HepG2 (cell line): ENCODE measurements around the gene ZSWIM6. TPM values are rescaled to one million over a fixed set of nuclear protein-coding genes. Genes with fewer than 3 reads are reported as not detected.

Source experiments
- ATAC-seq: fragments of 200-7000 bp; cut with Tn5 transposase; 3 replicates; pipeline ENCODE4 v1.9.1; 2020; ENCODE audit warnings: mild to moderate bottlenecking, moderate library complexity
- BruUV-seq: library from RNA; stranded (reverse); fragments of 400-500 nt; replicated peaks from 2 replicates; lab custom pipeline; 2021; lab: Mats Ljungman, UMichigan
- CTCF ChIA-PET: fragments of 300-600 bp; formaldehyde crosslinking; extraction: SDS; loops from one replicate; lab custom pipeline; 2021; ENCODE audit warnings: low total read pairs, inconsistent platforms, low intra/inter-chr PET ratio; lab: Yijun Ruan, JAX
- POLR2A ChIA-PET: fragments of 350-600 bp; sonication (Branson Sonifier 250); formaldehyde crosslinking; loops from one replicate; lab custom pipeline; 2020; ENCODE audit warnings: antibody characterized with exemption, inconsistent platforms; lab: Yijun Ruan, JAX
- DNase-seq: peaks from one replicate; pipeline ENCODE4 v3.0.0-alpha.2; 2015; ENCODE audit warnings: low spot score
- FAIRE-seq: peaks from 3 replicates; lab custom pipeline; 2011; peaks lifted over from hg19 to GRCh38; lab: Jason Lieb, UNC
- H2AFZ ChIP-seq: one replicate; pipeline ENCODE4 v1.6.1; 2011; ENCODE audit warnings: low read length, inconsistent platforms
- H3K27ac ChIP-seq: fragments of 300-600 bp; 3 replicates; pipeline ENCODE4 v1.8.0; 2011; ENCODE audit warnings: mixed run types, mild to moderate bottlenecking, mixed read lengths, low read length, inconsistent platforms; ENCODE audit not compliant: insufficient read depth; ENCODE audit errors: extremely low read length
- H3K27me3 ChIP-seq, 2 experiments: fragments of 200-600 bp in 1 of 2; 2 replicates in 1 of 2; 3 replicates in 1 of 2; pipeline versions ENCODE4 v1.6.0 to v1.8.0; 2011; ENCODE audit warnings: low read length in 2 of 2, mild to moderate bottlenecking in 2 of 2, moderate library complexity in 2 of 2, inconsistent platforms in 1 of 2; ENCODE audit not compliant: insufficient read depth in 2 of 2, control insufficient read depth in 1 of 2
- H3K36me3 ChIP-seq, 2 experiments: fragments of 200-600 bp in 1 of 2; replicated peaks in 1 of 2; 2 replicates in 1 of 2; 3 replicates in 1 of 2; pipeline versions ENCODE4 v1.5.1 to v1.8.0; 2011; ENCODE audit warnings: low read length in 2 of 2, inconsistent platforms in 1 of 2; ENCODE audit not compliant: insufficient read depth in 2 of 2, control insufficient read depth in 1 of 2
- H3K4me1 ChIP-seq: 2 replicates; pipeline ENCODE4 v1.5.1; 2012; ENCODE audit warnings: low read length, inconsistent platforms; ENCODE audit not compliant: insufficient read depth
- H3K4me2 ChIP-seq: 2 replicates; pipeline ENCODE4 v1.6.0; 2011; ENCODE audit warnings: low read depth, low read length, inconsistent platforms
- H3K4me3 ChIP-seq, 3 experiments: fragments of 200-600 bp in 1 of 3; sonication (generic), shearing (Covaris generic) in 1 of 3; replicated peaks in 1 of 3; 2 replicates each; pipeline ENCODE4 v1.5.1; 2011 to 2016; ENCODE audit warnings: low read length in 3 of 3, inconsistent platforms in 2 of 3, low read depth in 2 of 3, mild to moderate bottlenecking in 2 of 3, control low read depth in 1 of 3, mixed read lengths in 1 of 3; ENCODE audit not compliant: insufficient read depth in 1 of 3
- H3K79me2 ChIP-seq: one replicate; pipeline ENCODE4 v1.6.1; 2011; ENCODE audit warnings: low read length, inconsistent platforms; ENCODE audit not compliant: insufficient read depth
- H3K9ac ChIP-seq: 2 replicates; pipeline ENCODE4 v1.6.0; 2011; ENCODE audit warnings: mild to moderate bottlenecking, low read depth, low read length, inconsistent platforms; ENCODE audit not compliant: insufficient read depth
- H3K9me3 ChIP-seq: 2 replicates; pipeline ENCODE4 v1.5.1; 2012; ENCODE audit warnings: mild to moderate bottlenecking, low read length
- H4K20me1 ChIP-seq: 2 replicates; pipeline ENCODE4 v1.6.0; 2011; ENCODE audit warnings: inconsistent platforms, mild to moderate bottlenecking, low read length, moderate library complexity; ENCODE audit not compliant: insufficient read depth
- CCDC6 ChIP-seq: sonication (generic); formaldehyde crosslinking; IDR thresholded peaks from 2 replicates; pipeline ENCODE4 v1.8.1; 2022; ENCODE audit warnings: mild to moderate bottlenecking, missing genetic modification reagents, moderate library complexity
- PHF20 ChIP-seq: sonication (generic); formaldehyde crosslinking; IDR thresholded peaks from 2 replicates; pipeline ENCODE4 v1.5.0; 2020; ENCODE audit warnings: mild to moderate bottlenecking, missing genetic modification reagents
- ZNF431 ChIP-seq: sonication (generic); formaldehyde crosslinking; IDR thresholded peaks from 2 replicates; pipeline ENCODE4 v1.9.0; 2022; ENCODE audit warnings: missing genetic modification reagents, low read depth, mild to moderate bottlenecking, borderline replicate concordance
- ZSCAN29 ChIP-seq: sonication (generic); formaldehyde crosslinking; conservative IDR thresholded peaks from 2 replicates; pipeline ENCODE4 v1.4.0; 2020; ENCODE audit warnings: mild to moderate bottlenecking, missing genetic modification reagents
- WGBS: methylation state at CpG from one replicate; pipeline ENCODE4 v1.1.6; 2017; ENCODE audit warnings: low lambda C conversion rate; 5-methylcytosine and 5-hydroxymethylcytosine counted together
- in situ Hi-C: cut with HindIII; loops from 2 replicates; pipeline ENCODE4 v1.10.0; 2017; ENCODE audit warnings: low pct_unique_long_range_greater_than_20kb; ENCODE audit not compliant: extremely low pct_ligation_motif_present
- intact Hi-C: fragments of 100-400 bp; cut with micrococcal nuclease; formaldehyde crosslinking; loops from one replicate; pipeline ENCODE4 v1.10.0; 2022; ENCODE audit not compliant: unreplicated experiment
- polyA plus RNA-seq, 8 experiments: library from polyadenylated mRNA; depleted of rRNA in 3 of 8; stranded (reverse) in 7 of 8; unstranded in 1 of 8; fragments of >200 nt; fragmentation: Illumina TruSeq in 4 of 8; extraction: Trizol in 4 of 8; gene quantifications; 2 replicates each; pipeline versions ENCODE4 v1.2.1 to v1.2.3, GENCODE V29; 2011 to 2016; ENCODE audit warnings: low read depth in 4 of 8, missing spikeins in 1 of 8, mixed read lengths in 1 of 8; ENCODE audit not compliant: insufficient read depth in 1 of 8
- total RNA-seq, 5 experiments: library from RNA; depleted of rRNA; stranded (reverse); fragments of >200 nt; fragmentation: Illumina TruSeq; extraction: Trizol; gene quantifications; 2 replicates each; pipeline ENCODE4 v1.2.3, GENCODE V29; 2016; ENCODE audit warnings: low read depth in 1 of 5
- TF ChIP-seq, protein P1 (sequence below): sonication (generic); formaldehyde crosslinking; IDR thresholded peaks from 2 replicates; pipeline ENCODE4 v1.8.0; 2022; ENCODE audit warnings: mild to moderate bottlenecking, missing genetic modification reagents, borderline replicate concordance

ZSWIM6 gene
- total and polyA plus RNA-seq, 2 of the 13 experiments (the other 11 are each of a cell fraction or from before 2014, with no cell fraction given): 0.82 to 1.9 TPM

DNA sequence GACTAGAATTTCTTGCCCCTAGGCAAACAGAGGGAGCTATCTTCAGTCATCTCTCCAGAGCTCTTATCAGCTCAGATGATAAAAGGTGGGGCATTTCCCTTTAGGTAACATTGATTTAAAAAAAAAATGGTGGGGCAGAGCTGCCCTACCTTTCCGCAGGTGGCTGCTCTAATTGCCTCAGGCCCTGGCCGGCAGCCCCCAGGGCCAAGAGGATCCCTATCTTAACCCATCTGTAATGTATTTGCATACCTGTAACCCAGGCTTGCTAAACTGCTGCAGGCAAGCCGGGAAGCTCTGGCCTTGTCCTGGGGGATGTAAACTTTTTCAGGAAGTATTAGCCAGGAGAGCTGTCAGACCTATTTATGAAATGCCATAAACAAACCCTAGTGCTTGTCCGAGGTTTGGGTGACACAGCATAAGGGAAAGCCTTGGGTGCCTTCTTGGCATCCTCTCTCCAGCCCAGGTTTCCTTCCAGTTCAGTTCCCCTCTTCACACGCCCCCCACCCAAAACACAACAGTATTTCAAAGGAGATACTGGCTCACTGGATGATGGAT is 20.9 kb upstream of the ZSWIM6 start:
- WGBS: 39% methylated on average over 5 of the region's 5 CpGs
- no peaks in the 10 kb centered on the region for H4K20me1 ChIP-seq
- H3K36me3 ChIP-seq: no peaks in the 10 kb centered on the region
- TF ChIP-seq PHF20 (CRISPR knock-in tag) (no peak), ZSCAN29 (CRISPR knock-in tag) (no peak), ZNF431 (CRISPR knock-in tag) (no peak), CCDC6 (CRISPR knock-in tag) (no peak)
- TF ChIP-seq, protein P1, sequence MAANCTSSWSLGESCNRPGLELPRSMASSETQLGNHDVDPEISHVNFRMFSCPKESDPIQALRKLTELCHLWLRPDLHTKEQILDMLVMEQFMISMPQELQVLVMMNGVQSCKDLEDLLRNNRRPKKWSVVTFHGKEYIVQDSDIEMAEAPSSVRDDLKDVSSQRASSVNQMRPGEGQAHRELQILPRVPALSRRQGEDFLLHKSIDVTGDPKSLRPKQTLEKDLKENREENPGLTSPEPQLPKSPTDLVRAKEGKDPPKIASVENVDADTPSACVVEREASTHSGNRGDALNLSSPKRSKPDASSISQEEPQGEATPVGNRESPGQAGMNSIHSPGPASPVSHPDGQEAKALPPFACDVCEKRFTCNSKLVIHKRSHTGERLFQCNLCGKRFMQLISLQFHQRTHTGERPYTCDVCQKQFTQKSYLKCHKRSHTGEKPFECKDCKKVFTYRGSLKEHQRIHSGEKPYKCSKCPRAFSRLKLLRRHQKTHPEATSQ: no peak
- no peak overlapping the region for H3K27ac ChIP-seq
- no peaks in the 10 kb centered on the region for H3K4me1 ChIP-seq
- ChIA-PET POLR2A (no interaction called here), CTCF (no interaction called here)
- H3K9me3 ChIP-seq: no peaks in the 10 kb centered on the region
- no peak overlapping the region for H3K4me3 ChIP-seq
- ATAC-seq (no peak), FAIRE-seq (no peak), DNase-seq (no peak)
- no peaks in the 10 kb centered on the region for H3K27me3 ChIP-seq
- in situ Hi-C loops (no loop called here), intact Hi-C loops (no loop called here)
- BruUV-seq: no TSS peak
- no peak overlapping the region for H3K4me2 ChIP-seq
- H3K9ac ChIP-seq: no peak overlapping the region
- H2AFZ ChIP-seq: no peak overlapping the region
- H3K79me2 ChIP-seq: no peaks in the 10 kb centered on the region
